HTR-8/SVneo (cell line): ENCODE results near the gene SURF1.
"Not testable (repeated sequence)": the region's sequence is repeated elsewhere in the genome, so short reads cannot be mapped to it uniquely, and the experiment has no call there.

Experiments
- DNase-seq: peaks from one replicate; pipeline ENCODE4 v3.0.0; 2011; ENCODE audit warnings: low spot score, mixed read lengths; ENCODE audit not compliant: insufficient read length
- FAIRE-seq: peaks from 2 replicates; lab custom pipeline; 2011; peaks lifted over from hg19 to GRCh38; lab: Jason Lieb, UNC

The SURF1 gene

DNA sequence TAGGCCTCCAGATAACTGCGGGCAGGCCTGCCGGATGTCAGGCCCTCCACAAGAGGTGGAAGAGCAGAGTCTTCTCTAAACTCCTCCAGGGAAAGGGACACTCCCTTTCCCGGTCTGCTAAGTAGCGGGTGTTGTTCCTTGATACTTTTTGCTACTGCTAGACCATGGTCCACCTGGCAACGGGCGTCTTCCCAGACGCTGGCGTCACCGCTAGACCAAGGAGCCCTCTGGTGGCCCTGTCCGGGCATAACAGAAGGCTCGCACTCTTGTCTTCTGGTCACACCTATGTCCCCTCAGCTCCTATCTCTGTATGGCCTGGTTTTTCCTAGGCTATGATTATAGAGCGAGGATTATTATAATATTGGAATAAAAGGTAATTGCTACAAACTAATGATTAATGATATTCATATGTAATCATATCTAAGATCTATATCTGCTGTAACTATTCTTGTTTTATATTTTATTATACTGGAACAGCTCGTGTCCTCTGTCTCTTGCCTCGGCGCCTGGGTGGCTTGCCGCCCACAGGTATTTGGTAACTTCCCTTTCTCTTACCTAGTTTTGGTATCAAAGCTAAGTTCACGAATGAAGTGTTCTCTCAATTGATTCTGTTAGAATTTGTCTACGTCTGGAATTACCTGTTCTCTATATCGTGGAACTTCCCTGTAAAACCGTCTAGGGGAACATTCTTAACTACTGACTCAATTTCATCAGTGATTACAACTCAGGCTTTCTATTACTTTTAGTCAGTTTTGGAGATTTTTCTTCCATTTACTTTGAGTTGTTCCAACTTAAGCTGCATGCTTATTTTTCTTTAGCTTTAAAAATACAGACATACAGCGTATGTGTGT lies 26.8 kb downstream of the SURF1 start:
- DNase-seq: not testable (repeated sequence)

GRCh38 chr9:133327834-133328484 lies 28.3 kb downstream of the SURF1 start:
- DNase-seq: no peak
- no peak for FAIRE-seq

More for the DNA sequence above, 26.8 kb downstream of the SURF1 start:
- FAIRE-seq: not testable (repeated sequence)

- FAIRE-seq, DNase-seq: not testable (repeated sequence)
Observed at GRCh38 chr9:133327021-133327420, 29.3 kb downstream of the SURF1 start.

GRCh38 chr9:133323991-133324703 lies 32.1 kb downstream of the SURF1 start:
- DNase-seq: no peak
- no peak for FAIRE-seq

DNA sequence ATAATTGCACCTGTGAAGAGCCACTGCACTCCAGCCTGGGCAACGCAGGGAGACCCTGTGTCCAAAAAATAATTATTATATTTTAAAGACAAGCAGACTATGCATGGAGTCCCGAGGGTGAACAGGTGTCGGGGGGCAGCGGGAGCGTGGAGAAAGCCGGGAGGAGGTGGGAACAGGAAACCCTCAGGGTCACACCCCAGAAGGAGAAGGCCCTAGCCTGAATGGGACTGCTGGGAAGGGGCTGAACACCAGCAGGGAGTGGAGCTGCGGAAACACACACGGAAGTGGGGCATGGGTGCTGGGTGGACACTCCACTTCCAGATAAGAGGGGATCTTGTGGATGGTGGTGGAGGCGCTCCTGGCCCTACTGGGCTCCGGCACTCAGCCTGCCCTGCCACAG lies 33.1 kb downstream of the SURF1 start:
- no peak for DNase-seq
- no peak for FAIRE-seq

DNA sequence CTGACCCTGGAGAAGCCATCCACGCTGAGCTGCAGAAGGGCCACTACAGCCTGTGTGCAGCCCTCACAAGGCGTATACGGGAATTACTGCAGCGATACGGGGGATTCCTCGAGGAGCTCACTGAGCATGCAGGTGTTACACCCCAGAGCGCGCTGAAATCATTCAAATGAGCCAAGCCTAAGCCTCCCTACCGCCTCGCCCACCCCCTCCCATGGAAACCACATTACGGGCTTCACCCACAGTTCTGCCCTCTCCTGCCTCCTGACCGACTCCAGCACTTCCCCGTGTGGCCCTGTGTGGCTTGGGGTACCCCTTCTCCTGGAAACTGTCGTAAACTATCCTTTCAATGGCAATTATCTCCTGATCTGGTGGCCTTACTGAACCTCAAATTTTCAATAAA lies 33.6 kb downstream of the SURF1 start:
- DNase-seq (no peak), FAIRE-seq (no peak)

DNA sequence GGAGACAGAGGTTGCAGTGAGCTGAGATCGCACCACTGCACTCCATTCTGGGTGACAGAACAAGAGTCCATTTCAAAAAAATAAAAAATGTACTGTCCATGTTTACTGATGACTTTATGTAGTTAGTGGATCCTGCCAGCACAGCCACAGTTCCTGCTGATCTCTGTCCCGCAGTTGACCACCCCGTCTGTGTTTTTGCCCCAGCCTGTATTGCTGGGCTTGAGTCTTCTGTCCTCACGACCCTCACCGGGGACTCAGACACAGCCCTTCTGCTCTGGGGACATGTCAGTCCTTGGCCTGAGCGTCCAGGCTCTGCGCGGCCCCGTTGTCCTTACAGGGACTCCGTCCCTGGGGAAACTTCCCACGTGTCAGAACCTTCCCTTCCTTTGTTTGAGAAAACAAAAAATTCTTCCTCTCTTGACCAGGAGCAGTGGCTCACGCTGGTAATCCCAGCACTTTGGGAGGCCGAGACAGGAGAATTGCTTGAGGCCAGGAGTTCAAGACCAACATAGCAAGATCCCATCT lies 34.8 kb downstream of the SURF1 start:
- DNase-seq: no peak
- FAIRE-seq: no peak

DNA sequence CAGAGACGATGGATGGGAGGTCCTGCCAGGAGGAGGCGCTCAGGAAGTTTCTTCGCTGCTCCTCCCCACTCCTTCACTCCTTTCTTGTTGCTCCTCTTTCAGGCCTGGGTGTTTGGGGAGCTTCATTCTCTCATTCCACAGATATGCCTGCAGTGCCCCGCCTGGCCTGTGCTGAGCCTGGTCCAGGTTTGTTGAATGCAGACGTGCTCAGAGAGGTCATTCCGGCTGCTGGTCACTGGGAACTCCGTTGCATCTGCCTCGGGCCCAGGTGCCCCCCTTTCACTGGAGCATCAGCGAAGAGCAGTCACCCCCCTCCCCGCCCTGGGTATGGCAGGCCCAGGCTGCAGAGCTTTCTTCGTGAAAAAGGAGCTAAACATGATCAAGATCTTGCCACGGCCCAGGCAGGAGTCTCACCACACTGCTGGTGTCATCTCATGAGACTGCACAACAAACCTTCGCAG lies 35.8 kb downstream of the SURF1 start:
- FAIRE-seq (no peak), DNase-seq (no peak)

GRCh38 chr9:133317551-133317950 lies 38.7 kb downstream of the SURF1 start:
- not testable (repeated sequence) for FAIRE-seq, DNase-seq

- DNase-seq: no peak
- no peak for FAIRE-seq
Observed at GRCh38 chr9:133315997-133316396, 40.3 kb downstream of the SURF1 start.

GRCh38 chr9:133309608-133310007 lies 46.7 kb downstream of the SURF1 start:
- no peak for FAIRE-seq

GRCh38 chr9:133307301-133307700 lies 49.0 kb downstream of the SURF1 start:
- no peak for FAIRE-seq
- no peak for DNase-seq

More at GRCh38 chr9:133309608-133310007, 46.7 kb downstream of the SURF1 start:
- DNase-seq: no peak

DNA sequence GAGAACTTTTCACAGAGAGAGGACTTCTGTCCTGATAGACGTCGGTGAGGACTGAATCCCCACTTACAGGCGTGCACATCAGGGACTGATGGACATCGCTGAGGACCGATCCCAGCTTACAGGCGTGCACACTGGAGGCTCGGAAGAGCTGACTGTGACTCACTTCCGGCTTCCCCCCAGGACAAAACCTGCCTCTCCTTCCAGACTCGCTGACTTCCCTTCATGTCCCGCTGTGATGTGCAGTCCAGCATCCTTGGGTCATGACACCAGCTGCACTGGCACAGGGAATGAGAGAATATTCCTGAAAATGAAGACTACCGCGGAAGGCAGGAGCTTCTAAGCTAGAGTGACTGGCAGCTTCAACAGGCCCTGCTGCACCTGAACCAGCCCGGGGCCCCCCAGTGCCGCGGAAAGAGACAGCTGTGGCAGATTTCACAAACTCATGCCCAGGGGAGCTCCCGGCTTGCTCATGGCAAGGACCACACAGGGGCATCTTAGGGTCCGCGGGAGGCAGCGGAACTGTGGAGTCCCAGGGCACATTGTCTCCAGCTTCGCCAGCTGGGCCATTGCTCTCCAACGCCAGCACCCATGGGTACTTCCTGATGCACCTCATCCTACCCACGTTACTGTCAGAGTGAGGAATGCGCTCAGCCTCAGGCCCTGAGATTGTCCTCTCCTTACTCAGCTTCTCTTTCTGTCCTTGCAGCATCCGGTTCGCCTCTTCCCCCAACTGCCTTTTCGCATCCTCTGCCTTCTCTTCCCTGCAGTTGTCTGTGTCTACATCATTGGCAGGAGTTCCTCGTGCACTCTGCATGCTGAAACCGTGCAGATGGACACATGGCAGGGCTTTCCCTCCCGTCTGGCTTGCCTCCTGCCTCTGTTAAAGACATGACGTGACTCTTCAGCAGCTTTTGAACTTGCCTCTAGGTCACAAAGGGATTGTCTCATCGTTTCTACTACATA lies 49.8 kb downstream of the SURF1 start:
- DNase-seq: peak; percentile 20
- FAIRE-seq: no peak

- no peak for FAIRE-seq
Observed at GRCh38 chr9:133305731-133306130, 50.6 kb downstream of the SURF1 start.

GRCh38 chr9:133304477-133305377 lies 51.6 kb downstream of the SURF1 start:
- FAIRE-seq: no peak
- DNase-seq: no peak

More at GRCh38 chr9:133305731-133306130, 50.6 kb downstream of the SURF1 start:
- DNase-seq: no peak

DNA sequence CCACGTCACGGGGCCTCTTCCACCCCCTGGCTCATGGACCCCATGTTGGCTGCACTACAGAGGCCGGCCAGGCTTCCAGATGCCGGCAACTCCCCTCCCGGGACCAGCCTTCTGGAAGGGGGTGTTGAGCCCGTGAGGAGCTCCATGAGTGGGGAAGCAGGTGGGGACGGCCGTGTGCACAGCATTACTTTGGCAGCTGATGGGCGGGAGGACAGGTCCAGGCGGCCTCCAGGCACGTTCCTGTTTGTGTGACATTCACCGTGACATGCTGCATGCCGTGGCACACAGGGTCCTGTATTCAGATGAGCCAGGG lies 52.2 kb downstream of the SURF1 start:
- FAIRE-seq: no peak
- no peak for DNase-seq

GRCh38 chr9:133303266-133304157 lies 52.8 kb downstream of the SURF1 start:
- DNase-seq (no peak), FAIRE-seq (no peak)
